Lower lobe of right lung (tissue), 2 donors: ENCODE data around the gene PEX19. TPM values are rescaled to one million over a fixed set of nuclear protein-coding genes. Genes with fewer than 3 reads are reported as not detected.
A peak's percentile ranks its signal among the peaks of the same experiment; 100 is the strongest.

Experiments used
- ATAC-seq, 2 donors: fragments of 200-7000 bp; cut with Tn5 transposase; one replicate each; pipeline ENCODE4 v1.9.1; 2020 to 2022; ENCODE audit warnings: mild to moderate bottlenecking in 2 of 2, moderate library complexity in 2 of 2
- DNase-seq: peaks from one replicate; pipeline ENCODE4 v3.0.0-alpha.2; 2020
- H3K27ac ChIP-seq: fragments of 200-600 bp; one replicate; pipeline ENCODE4 v1.8.0; 2022
- H3K27me3 ChIP-seq: fragments of 200-600 bp; one replicate; pipeline ENCODE4 v1.8.0; 2022; ENCODE audit warnings: low read depth
- H3K36me3 ChIP-seq: fragments of 200-600 bp; one replicate; pipeline ENCODE4 v1.8.0; 2022; ENCODE audit warnings: mild to moderate bottlenecking
- H3K4me1 ChIP-seq: fragments of 200-600 bp; one replicate; pipeline ENCODE4 v1.8.0; 2022
- H3K4me3 ChIP-seq: fragments of 200-600 bp; one replicate; pipeline ENCODE4 v1.8.0; 2022; ENCODE audit warnings: mild to moderate bottlenecking
- H3K9me3 ChIP-seq: fragments of 200-600 bp; one replicate; pipeline ENCODE4 v1.8.0; 2022
- intact Hi-C: fragments of 100-400 bp; cut with DNase I; formaldehyde crosslinking; loops from one replicate; pipeline ENCODE4 v1.11.0; 2022
- long read RNA-seq: library from polyadenylated mRNA; unstranded; transcript quantifications from one replicate; pipeline ENCODE4 v2.0.0, GENCODE V29; 2021
- total RNA-seq: library from RNA; stranded (reverse); fragmentation: NEBNext Ultra II Directional; extraction: Animal tissue kit (Norgen Biotek cat#: 25700); gene quantifications from one replicate; pipeline ENCODE4 v1.2.1, GENCODE V29; 2021
- TF ChIP-seq, protein P1 (sequence below): fragments of 200-600 bp; IDR thresholded peaks from one replicate; pipeline ENCODE4 v1.8.0; 2022; ENCODE audit warnings: antibody characterized with exemption, mild to moderate bottlenecking
- donor health status: DM: no; HTN: yes; CAD: no; lungs with severe emphysema.

PEX19 gene
- total RNA-seq, result 63.1 TPM
- long read RNA-seq, transcript PEX19-201 (8 exons, 3,661 nt), result major isoform, 58 of 93 reads
- long read RNA-seq, transcript PEX19-205 (7 exons, 3,504 nt), result minor isoform, 24 of 93 reads
- long read RNA-seq, partial matches to known transcripts, result 1 of 93 reads
- long read RNA-seq, other reads (novel, unspliced or antisense), result 8 of 93 reads

GRCh38 chr1:160284782-160285344 lies at the start of gene PEX19:
Gene PEX19 (minus strand): TSS chr1:160285133. CDS start chr1:160285124, 9 bp downstream.
- ATAC-seq, result peak; percentile 99 to 100

GRCh38 chr1:160332516-160332915 lies 47.6 kb upstream of the PEX19 start:
- TF ChIP-seq, protein P1, sequence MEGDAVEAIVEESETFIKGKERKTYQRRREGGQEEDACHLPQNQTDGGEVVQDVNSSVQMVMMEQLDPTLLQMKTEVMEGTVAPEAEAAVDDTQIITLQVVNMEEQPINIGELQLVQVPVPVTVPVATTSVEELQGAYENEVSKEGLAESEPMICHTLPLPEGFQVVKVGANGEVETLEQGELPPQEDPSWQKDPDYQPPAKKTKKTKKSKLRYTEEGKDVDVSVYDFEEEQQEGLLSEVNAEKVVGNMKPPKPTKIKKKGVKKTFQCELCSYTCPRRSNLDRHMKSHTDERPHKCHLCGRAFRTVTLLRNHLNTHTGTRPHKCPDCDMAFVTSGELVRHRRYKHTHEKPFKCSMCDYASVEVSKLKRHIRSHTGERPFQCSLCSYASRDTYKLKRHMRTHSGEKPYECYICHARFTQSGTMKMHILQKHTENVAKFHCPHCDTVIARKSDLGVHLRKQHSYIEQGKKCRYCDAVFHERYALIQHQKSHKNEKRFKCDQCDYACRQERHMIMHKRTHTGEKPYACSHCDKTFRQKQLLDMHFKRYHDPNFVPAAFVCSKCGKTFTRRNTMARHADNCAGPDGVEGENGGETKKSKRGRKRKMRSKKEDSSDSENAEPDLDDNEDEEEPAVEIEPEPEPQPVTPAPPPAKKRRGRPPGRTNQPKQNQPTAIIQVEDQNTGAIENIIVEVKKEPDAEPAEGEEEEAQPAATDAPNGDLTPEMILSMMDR, result no peak
- ATAC-seq (no peak), DNase-seq (no peak)
- no peaks in the 10 kb centered on the region for H3K4me1 ChIP-seq
- peaks cover 100% of the 10 kb centered on the region for H3K36me3 ChIP-seq
- H3K4me3 ChIP-seq, result no peak overlapping the region
- no peak overlapping the region for H3K27ac ChIP-seq
- intact Hi-C loops, result no loop called here
- H3K9me3 ChIP-seq, result no peaks in the 10 kb centered on the region
- no peaks in the 10 kb centered on the region for H3K27me3 ChIP-seq

More at GRCh38 chr1:160284782-160285344, at the start of gene PEX19:
- Histone ChIP-seq H3K36me3 (peaks cover 46% of the 10 kb centered on the region), H3K27ac (peak within 1 kb of the TSS; percentile 88), H3K4me3 (peak within 1 kb of the TSS; percentile 97), H3K27me3 (no peaks in the 10 kb centered on the region), H3K4me1 (peaks cover 21% of the 10 kb centered on the region), H3K9me3 (no peaks in the 10 kb centered on the region)
- peak; percentile 95 for DNase-seq
- intact Hi-C loops, result no loop called here
- TF ChIP-seq, protein P1, result no peak

- peaks cover 100% of the 10 kb centered on the region for H3K36me3 ChIP-seq
- H3K27me3 ChIP-seq, result no peaks in the 10 kb centered on the region
- no peak for ATAC-seq
- TF ChIP-seq, protein P1, result no peak
- intact Hi-C loops, result no loop called here
- no peaks in the 10 kb centered on the region for H3K9me3 ChIP-seq
- no peak overlapping the region for H3K4me3 ChIP-seq
- H3K4me1 ChIP-seq, result no peaks in the 10 kb centered on the region
- no peak for DNase-seq
- no peak overlapping the region for H3K27ac ChIP-seq
Observed at GRCh38 chr1:160330119-160330518, 45.2 kb upstream of the PEX19 start.

DNA sequence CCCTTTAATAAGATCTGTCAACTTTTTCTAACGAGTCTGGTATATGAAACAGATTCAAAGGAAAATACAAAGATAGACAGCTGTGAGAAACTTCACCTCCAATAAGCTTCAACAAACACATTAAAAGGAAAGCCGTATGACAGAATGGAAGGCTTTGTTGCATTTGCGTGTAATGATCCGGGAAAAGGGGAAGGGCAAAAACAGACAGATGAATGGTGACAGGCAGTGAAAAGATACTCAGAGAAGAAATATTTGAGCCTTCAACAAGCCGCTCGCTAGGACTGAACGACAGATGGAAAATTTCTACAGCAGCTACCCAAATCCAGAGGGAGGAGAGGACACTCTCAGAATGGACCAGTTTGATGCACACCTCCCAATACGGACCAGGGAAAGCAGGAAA lies 43.3 kb upstream of the PEX19 start:
- ATAC-seq, result no peak
- H3K9me3 ChIP-seq, result no peaks in the 10 kb centered on the region
- H3K4me1 ChIP-seq, result no peaks in the 10 kb centered on the region
- no peak overlapping the region for H3K27ac ChIP-seq
- intact Hi-C loops, result no loop called here
- no peaks in the 10 kb centered on the region for H3K27me3 ChIP-seq
- DNase-seq, result no peak
- TF ChIP-seq, protein P1, result no peak
- no peak overlapping the region for H3K4me3 ChIP-seq
- peaks cover 100% of the 10 kb centered on the region for H3K36me3 ChIP-seq

DNA sequence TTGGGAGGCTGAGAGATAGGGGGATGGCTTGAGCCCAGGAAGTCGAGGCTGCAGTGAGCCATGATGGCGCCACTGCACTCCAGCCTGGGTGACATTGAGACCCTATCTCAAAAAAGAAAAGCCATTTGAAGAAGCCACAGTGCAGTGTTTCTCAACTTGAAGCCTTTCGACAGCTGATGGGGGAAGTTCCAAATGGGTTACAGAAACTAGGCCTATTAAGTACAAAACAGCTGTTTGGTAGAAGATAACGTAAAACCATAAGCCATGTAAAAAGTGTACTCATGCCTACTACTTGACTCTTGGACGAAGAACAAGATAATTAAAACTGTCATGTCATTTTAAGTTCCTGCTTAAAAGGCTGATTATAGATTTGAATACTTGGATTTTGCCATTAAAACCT lies 41.5 kb upstream of the PEX19 start:
- peaks cover 99% of the 10 kb centered on the region for H3K36me3 ChIP-seq
- no peak overlapping the region for H3K4me3 ChIP-seq
- H3K9me3 ChIP-seq, result no peaks in the 10 kb centered on the region
- no peaks in the 10 kb centered on the region for H3K4me1 ChIP-seq
- intact Hi-C loops, result no loop called here
- TF ChIP-seq, protein P1, result no peak
- DNase-seq (no peak), ATAC-seq (no peak)
- H3K27me3 ChIP-seq, result no peaks in the 10 kb centered on the region
- H3K27ac ChIP-seq, result no peak overlapping the region
